ENCODE measurements around the gene DNAJC1.

The DNAJC1 gene

GRCh38 chr10:21954690-21955089 lies 48.8 kb downstream of the DNAJC1 start:
- TF ChIP-seq CTCF (IDR thresholded peaks at IDR 0.05; ENCODE audit: insufficient read depth, low read length, poor library complexity, severe bottlenecking) = no peak
- Histone ChIP-seq H3K36me3 (ENCODE audit: control insufficient read depth, insufficient read depth, low read length) (no peaks in the 10 kb centered on the region), H3K27me3 (replicated peaks; ENCODE audit: control insufficient read depth, insufficient read depth, low read length) (no peaks in the 10 kb centered on the region), H3K4me3 (replicated peaks; ENCODE audit: low read depth, low read length) (no peak overlapping the region)
- DNase-seq (ENCODE audit: extremely low read depth, insufficient read length) = no peak

GRCh38 chr10:21954132-21954531 lies 49.4 kb downstream of the DNAJC1 start:
- no peak overlapping the region for H3K4me3 ChIP-seq (replicated peaks; ENCODE audit: low read depth, low read length)
- no peak for TF ChIP-seq CTCF (IDR thresholded peaks at IDR 0.05; ENCODE audit: insufficient read depth, low read length, poor library complexity, severe bottlenecking)
- H3K36me3 ChIP-seq (ENCODE audit: control insufficient read depth, insufficient read depth, low read length) = no peaks in the 10 kb centered on the region
- no peaks in the 10 kb centered on the region for H3K27me3 ChIP-seq (replicated peaks; ENCODE audit: control insufficient read depth, insufficient read depth, low read length)
- peak; percentile 39 for DNase-seq (ENCODE audit: extremely low read depth, insufficient read length)

- Histone ChIP-seq H3K4me3 (replicated peaks; ENCODE audit: low read depth, low read length) (no peak overlapping the region), H3K36me3 (ENCODE audit: control insufficient read depth, insufficient read depth, low read length) (no peaks in the 10 kb centered on the region), H3K27me3 (replicated peaks; ENCODE audit: control insufficient read depth, insufficient read depth, low read length) (no peaks in the 10 kb centered on the region)
- DNase-seq (ENCODE audit: extremely low read depth, insufficient read length) = peak; percentile 30
- peak; percentile 44 for TF ChIP-seq CTCF (IDR thresholded peaks at IDR 0.05; ENCODE audit: insufficient read depth, low read length, poor library complexity, severe bottlenecking)
Measured at GRCh38 chr10:21953585-21954057, 49.9 kb downstream of the DNAJC1 start.

- Histone ChIP-seq H3K27me3 (replicated peaks; ENCODE audit: control insufficient read depth, insufficient read depth, low read length) (no peaks in the 10 kb centered on the region), H3K4me3 (replicated peaks; ENCODE audit: low read depth, low read length) (no peak overlapping the region), H3K36me3 (ENCODE audit: control insufficient read depth, insufficient read depth, low read length) (no peaks in the 10 kb centered on the region)
- no peak for TF ChIP-seq CTCF (IDR thresholded peaks at IDR 0.05; ENCODE audit: insufficient read depth, low read length, poor library complexity, severe bottlenecking)
- no peak for DNase-seq (ENCODE audit: extremely low read depth, insufficient read length)
Measured at GRCh38 chr10:21950566-21950965, 53.0 kb downstream of the DNAJC1 start.

- no peak for TF ChIP-seq CTCF (IDR thresholded peaks at IDR 0.05; ENCODE audit: insufficient read depth, low read length, poor library complexity, severe bottlenecking)
- DNase-seq (ENCODE audit: extremely low read depth, insufficient read length) = no peak
- Histone ChIP-seq H3K36me3 (ENCODE audit: control insufficient read depth, insufficient read depth, low read length) (no peaks in the 10 kb centered on the region), H3K27me3 (replicated peaks; ENCODE audit: control insufficient read depth, insufficient read depth, low read length) (no peaks in the 10 kb centered on the region), H3K4me3 (replicated peaks; ENCODE audit: low read depth, low read length) (no peak overlapping the region)
Measured at GRCh38 chr10:21946946-21947345, 56.6 kb downstream of the DNAJC1 start.

- TF ChIP-seq CTCF (IDR thresholded peaks at IDR 0.05; ENCODE audit: insufficient read depth, low read length, poor library complexity, severe bottlenecking) = no peak
- Histone ChIP-seq H3K36me3 (ENCODE audit: control insufficient read depth, insufficient read depth, low read length) (no peaks in the 10 kb centered on the region), H3K4me3 (replicated peaks; ENCODE audit: low read depth, low read length) (no peak overlapping the region), H3K27me3 (replicated peaks; ENCODE audit: control insufficient read depth, insufficient read depth, low read length) (no peaks in the 10 kb centered on the region)
- DNase-seq (ENCODE audit: extremely low read depth, insufficient read length) = no peak
Measured at GRCh38 chr10:21944727-21945386, 58.7 kb downstream of the DNAJC1 start.

Measured in GM06990 (cell line).